ENCODE measurements around the gene CACNB2.

DNA sequence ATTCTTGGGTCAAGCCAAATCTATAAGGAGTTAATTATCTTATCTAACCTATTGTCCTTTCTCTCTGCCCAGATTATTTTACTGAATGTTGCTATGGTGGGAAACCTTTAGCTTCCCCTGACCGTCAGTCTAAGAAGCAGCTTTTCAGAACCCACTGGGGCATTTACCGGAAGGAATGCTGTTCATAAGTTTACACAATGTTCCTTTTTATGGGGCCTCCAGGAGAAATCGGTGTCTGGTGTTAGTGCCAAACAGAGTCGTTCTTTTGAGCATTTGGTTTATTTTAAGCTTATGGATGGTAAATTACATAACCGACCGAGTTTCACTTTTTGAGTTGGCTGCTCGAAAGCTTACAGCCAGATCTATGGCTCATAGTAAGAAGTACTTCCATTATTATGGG, 111.9 kb downstream of the CACNB2 start:
- TF ChIP-seq, protein P1, sequence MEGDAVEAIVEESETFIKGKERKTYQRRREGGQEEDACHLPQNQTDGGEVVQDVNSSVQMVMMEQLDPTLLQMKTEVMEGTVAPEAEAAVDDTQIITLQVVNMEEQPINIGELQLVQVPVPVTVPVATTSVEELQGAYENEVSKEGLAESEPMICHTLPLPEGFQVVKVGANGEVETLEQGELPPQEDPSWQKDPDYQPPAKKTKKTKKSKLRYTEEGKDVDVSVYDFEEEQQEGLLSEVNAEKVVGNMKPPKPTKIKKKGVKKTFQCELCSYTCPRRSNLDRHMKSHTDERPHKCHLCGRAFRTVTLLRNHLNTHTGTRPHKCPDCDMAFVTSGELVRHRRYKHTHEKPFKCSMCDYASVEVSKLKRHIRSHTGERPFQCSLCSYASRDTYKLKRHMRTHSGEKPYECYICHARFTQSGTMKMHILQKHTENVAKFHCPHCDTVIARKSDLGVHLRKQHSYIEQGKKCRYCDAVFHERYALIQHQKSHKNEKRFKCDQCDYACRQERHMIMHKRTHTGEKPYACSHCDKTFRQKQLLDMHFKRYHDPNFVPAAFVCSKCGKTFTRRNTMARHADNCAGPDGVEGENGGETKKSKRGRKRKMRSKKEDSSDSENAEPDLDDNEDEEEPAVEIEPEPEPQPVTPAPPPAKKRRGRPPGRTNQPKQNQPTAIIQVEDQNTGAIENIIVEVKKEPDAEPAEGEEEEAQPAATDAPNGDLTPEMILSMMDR (IDR thresholded peaks at IDR 0.05; ENCODE audit: low read depth, low read length, poor library complexity, severe bottlenecking), result no peak
- TF ChIP-seq EZH2phosphoT487 (IDR thresholded peaks at IDR 0.05; ENCODE audit: borderline replicate concordance, low read length), result no peak

Measured in DOHH2 (cell line).